Neural cell (in vitro differentiated cells): ENCODE measurements around the gene ETNK2. TPM values are rescaled to one million over a fixed set of nuclear protein-coding genes. Genes with fewer than 3 reads are reported as not detected.

ENCODE experiments used
- H2AFZ ChIP-seq: fragments of 200-600, 300-800 bp; sonication (generic), shearing (Covaris generic); 2 replicates; pipeline ENCODE4 v1.6.0; 2014; ENCODE audit warnings: low read depth, mild to moderate bottlenecking, antibody characterized with exemption, low read length, moderate library complexity
- H3F3A ChIP-seq: fragments of 200-600 bp; shearing (Covaris generic); 2 replicates; pipeline ENCODE4 v1.6.1; 2016; ENCODE audit warnings: mild to moderate bottlenecking, moderate library complexity, mixed read lengths, antibody characterized with exemption, low read length; ENCODE audit not compliant: insufficient read depth, poor library complexity, severe bottlenecking
- H3K27ac ChIP-seq: fragments of 200-600, 300-800 bp; sonication (generic), shearing (Covaris generic); 2 replicates; pipeline ENCODE4 v1.5.1; 2014; ENCODE audit warnings: mild to moderate bottlenecking, low read length, moderate library complexity
- H3K27me3 ChIP-seq: fragments of 300-800, 200-600 bp; sonication (generic), shearing (Covaris generic); 2 replicates; pipeline ENCODE4 v1.6.0; 2014; ENCODE audit warnings: mild to moderate bottlenecking, low read depth, low read length, moderate library complexity; ENCODE audit not compliant: insufficient read depth
- H3K36me3 ChIP-seq: fragments of 300-800, 200-600 bp; sonication (generic), shearing (Covaris generic); 2 replicates; pipeline ENCODE4 v1.5.1; 2014; ENCODE audit warnings: mild to moderate bottlenecking, antibody characterized with exemption, low read length, moderate library complexity; ENCODE audit not compliant: insufficient read depth
- H3K4me2 ChIP-seq: fragments of 300-800, 200-600 bp; sonication (generic), shearing (Covaris generic); 2 replicates; pipeline ENCODE4 v1.6.0; 2014; ENCODE audit warnings: mild to moderate bottlenecking, low read length
- H3K4me3 ChIP-seq: fragments of 300-800, 200-600 bp; sonication (generic), shearing (Covaris generic); 2 replicates; pipeline ENCODE4 v1.5.1; 2014; ENCODE audit warnings: mild to moderate bottlenecking, low read length, moderate library complexity
- H3K79me2 ChIP-seq: fragments of 200-600 bp; shearing (Covaris generic); replicated peaks from 2 replicates; pipeline ENCODE4 v1.6.0; 2014; ENCODE audit warnings: mild to moderate bottlenecking, low read length, moderate library complexity; ENCODE audit not compliant: insufficient read depth
- H3K9ac ChIP-seq: fragments of 300-800, 200-600 bp; sonication (generic), shearing (Covaris generic); 2 replicates; pipeline ENCODE4 v1.6.1; 2016; ENCODE audit warnings: mild to moderate bottlenecking, low read length, mixed read lengths
- H3K9me2 ChIP-seq: fragments of 200-600 bp; shearing (Covaris generic); 2 replicates; pipeline ENCODE4 v1.6.1; 2016; ENCODE audit warnings: mild to moderate bottlenecking, low read length, mixed read lengths; ENCODE audit not compliant: insufficient read depth
- H3K9me3 ChIP-seq: fragments of 200-600, 300-800 bp; sonication (generic), shearing (Covaris generic); 2 replicates; pipeline ENCODE4 v1.6.1; 2016; ENCODE audit warnings: mild to moderate bottlenecking, mixed run types, low read length, moderate library complexity, mixed read lengths
- H4K20me1 ChIP-seq: fragments of 200-600 bp; shearing (Covaris generic); 2 replicates; pipeline ENCODE4 v1.6.1; 2016; ENCODE audit warnings: mild to moderate bottlenecking, mixed run types; ENCODE audit not compliant: insufficient read depth
- EP300 ChIP-seq: fragments of 450-650 bp; conservative IDR thresholded peaks from 2 replicates; pipeline ENCODE4 v1.6.1; 2014; ENCODE audit warnings: antibody characterized with exemption, mild to moderate bottlenecking, moderate library complexity; ENCODE audit not compliant: poor library complexity, severe bottlenecking
- EZH2 ChIP-seq: fragments of 200-600, 300-800 bp; shearing (Covaris generic), sonication (generic); IDR thresholded peaks from 2 replicates; pipeline ENCODE4 v1.6.1; 2014; ENCODE audit warnings: antibody characterized with exemption, low read length, borderline replicate concordance, mild to moderate bottlenecking; ENCODE audit not compliant: insufficient read depth, poor library complexity, severe bottlenecking
- MXI1 ChIP-seq: fragments of 450-650 bp; conservative IDR thresholded peaks from 2 replicates; pipeline ENCODE4 v1.6.1; 2014; ENCODE audit warnings: antibody characterized with exemption, mild to moderate bottlenecking; ENCODE audit not compliant: poor library complexity, severe bottlenecking
- POLR2AphosphoS5 ChIP-seq: IDR thresholded peaks from 2 replicates; pipeline ENCODE4 v1.6.1; 2012
- RAD21 ChIP-seq: fragments of 450-650 bp; conservative IDR thresholded peaks from 2 replicates; pipeline ENCODE4 v1.6.1; 2014; ENCODE audit warnings: antibody characterized with exemption, mild to moderate bottlenecking, moderate library complexity
- SMC3 ChIP-seq: fragments of 450-650 bp; conservative IDR thresholded peaks from 2 replicates; pipeline ENCODE4 v1.6.1; 2014; ENCODE audit warnings: antibody characterized with exemption, mild to moderate bottlenecking, moderate library complexity; ENCODE audit not compliant: poor library complexity
- TAF1 ChIP-seq: IDR thresholded peaks from 2 replicates; pipeline ENCODE4 v1.6.1; 2012; ENCODE audit warnings: low read depth
- polyA plus RNA-seq: library from polyadenylated mRNA; depleted of rRNA; stranded (reverse); fragments of >200 nt; gene quantifications from 2 replicates; pipeline ENCODE4 v1.2.3, GENCODE V29; 2014
- TF ChIP-seq, protein P1 (sequence below): IDR thresholded peaks from 2 replicates; pipeline ENCODE4 v1.6.1; 2012; ENCODE audit warnings: borderline replicate concordance

Gene ETNK2
- polyA plus RNA-seq, 1 donor from 2014 or later: 26.7 TPM

DNA sequence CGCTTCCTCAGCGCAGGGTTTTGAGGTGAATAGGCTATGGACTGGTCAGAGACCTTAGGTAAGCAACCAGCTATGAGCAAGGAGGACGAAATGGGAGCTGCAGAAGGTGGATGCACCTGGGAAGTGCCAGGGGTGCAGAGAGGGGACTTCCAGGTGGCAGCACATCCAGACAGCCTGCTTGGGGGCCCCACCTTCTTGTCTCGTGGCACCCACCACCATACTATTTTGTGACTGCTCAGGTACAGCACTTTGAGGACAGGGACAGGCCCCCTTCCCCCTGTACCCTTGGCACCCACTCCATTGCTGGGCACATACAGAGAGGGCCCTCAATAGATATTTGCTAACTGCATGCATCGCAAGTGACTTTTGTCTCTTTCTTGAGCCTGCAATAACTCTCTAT, 45.2 kb upstream of the ETNK2 start:
- Histone ChIP-seq H3F3A (no peaks in the 10 kb centered on the region), H3K27me3 (no peaks in the 10 kb centered on the region), H4K20me1 (no peaks in the 10 kb centered on the region), H3K4me3 (no peak overlapping the region), H3K79me2 (no peaks in the 10 kb centered on the region), H2AFZ (no peak overlapping the region), H3K27ac (no peak overlapping the region), H3K9me3 (no peaks in the 10 kb centered on the region), H3K4me2 (no peak overlapping the region), H3K36me3 (no peaks in the 10 kb centered on the region), H3K9ac (no peak overlapping the region), H3K9me2 (no peaks in the 10 kb centered on the region)
- no peak for TF ChIP-seq SMC3
- no peak for TF ChIP-seq POLR2AphosphoS5
- no peak for TF ChIP-seq EZH2
- TF ChIP-seq EP300: no peak

DNA sequence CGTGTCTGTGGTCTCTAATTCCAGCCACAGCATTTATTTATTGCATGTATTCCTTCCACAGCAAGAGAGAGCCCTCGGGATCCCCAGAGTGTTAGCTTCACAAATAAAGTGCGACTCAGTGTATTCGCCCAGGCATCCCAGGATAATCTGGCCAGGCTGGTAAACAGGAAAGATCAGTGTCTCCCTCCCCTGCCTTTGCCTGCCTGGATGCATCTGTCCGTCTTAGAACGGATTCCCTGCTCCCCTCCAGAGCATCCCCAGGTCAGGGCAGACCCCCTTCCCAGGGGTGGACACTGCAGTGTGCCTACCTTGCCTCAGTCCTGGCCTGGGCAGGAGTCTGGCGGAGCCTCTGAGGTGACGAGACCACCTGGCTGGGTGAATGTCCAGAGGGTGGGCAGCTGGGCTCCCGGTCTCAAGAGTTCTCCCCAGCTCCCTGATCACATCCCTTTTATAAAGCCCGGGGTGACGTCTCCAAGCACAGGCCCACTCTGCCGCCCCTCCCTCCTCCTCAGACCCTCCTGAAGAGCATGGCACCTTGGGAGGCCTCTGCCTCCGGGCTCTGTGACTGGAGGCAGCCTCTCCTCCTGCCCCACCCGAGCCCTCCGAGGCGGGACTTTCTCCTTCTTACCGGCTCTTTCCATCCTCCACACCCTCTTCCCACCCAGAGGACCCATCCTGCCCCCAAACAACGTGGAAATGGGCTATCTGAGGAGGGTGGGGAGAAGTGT, 44.4 kb upstream of the ETNK2 start, which contains the start of gene KISS1:
TSS of gene KISS1 (minus strand) at position 424 of the 728 bp plus-strand sequence. CDS start 3,615 bp downstream, outside the sequence.
- H3K9me2 ChIP-seq: no peaks in the 10 kb centered on the region
- TF ChIP-seq MXI1: no peak
- TF ChIP-seq POLR2AphosphoS5: no peak
- TF ChIP-seq RAD21: no peak
- TF ChIP-seq SMC3: no peak
- TF ChIP-seq, protein P1, sequence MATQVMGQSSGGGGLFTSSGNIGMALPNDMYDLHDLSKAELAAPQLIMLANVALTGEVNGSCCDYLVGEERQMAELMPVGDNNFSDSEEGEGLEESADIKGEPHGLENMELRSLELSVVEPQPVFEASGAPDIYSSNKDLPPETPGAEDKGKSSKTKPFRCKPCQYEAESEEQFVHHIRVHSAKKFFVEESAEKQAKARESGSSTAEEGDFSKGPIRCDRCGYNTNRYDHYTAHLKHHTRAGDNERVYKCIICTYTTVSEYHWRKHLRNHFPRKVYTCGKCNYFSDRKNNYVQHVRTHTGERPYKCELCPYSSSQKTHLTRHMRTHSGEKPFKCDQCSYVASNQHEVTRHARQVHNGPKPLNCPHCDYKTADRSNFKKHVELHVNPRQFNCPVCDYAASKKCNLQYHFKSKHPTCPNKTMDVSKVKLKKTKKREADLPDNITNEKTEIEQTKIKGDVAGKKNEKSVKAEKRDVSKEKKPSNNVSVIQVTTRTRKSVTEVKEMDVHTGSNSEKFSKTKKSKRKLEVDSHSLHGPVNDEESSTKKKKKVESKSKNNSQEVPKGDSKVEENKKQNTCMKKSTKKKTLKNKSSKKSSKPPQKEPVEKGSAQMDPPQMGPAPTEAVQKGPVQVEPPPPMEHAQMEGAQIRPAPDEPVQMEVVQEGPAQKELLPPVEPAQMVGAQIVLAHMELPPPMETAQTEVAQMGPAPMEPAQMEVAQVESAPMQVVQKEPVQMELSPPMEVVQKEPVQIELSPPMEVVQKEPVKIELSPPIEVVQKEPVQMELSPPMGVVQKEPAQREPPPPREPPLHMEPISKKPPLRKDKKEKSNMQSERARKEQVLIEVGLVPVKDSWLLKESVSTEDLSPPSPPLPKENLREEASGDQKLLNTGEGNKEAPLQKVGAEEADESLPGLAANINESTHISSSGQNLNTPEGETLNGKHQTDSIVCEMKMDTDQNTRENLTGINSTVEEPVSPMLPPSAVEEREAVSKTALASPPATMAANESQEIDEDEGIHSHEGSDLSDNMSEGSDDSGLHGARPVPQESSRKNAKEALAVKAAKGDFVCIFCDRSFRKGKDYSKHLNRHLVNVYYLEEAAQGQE: no peak
- TF ChIP-seq EP300: no peak
- no peak for TF ChIP-seq EZH2
- H3K9ac ChIP-seq: no peak within 1 kb of the TSS
- no peaks in the 10 kb centered on the region for H3K36me3 ChIP-seq
- H3K4me3 ChIP-seq: no peak within 1 kb of the TSS
- H3K27me3 ChIP-seq: no peaks in the 10 kb centered on the region
- H3K9me3 ChIP-seq: no peaks in the 10 kb centered on the region
- H4K20me1 ChIP-seq: no peaks in the 10 kb centered on the region
- H3K4me2 ChIP-seq: no peak within 1 kb of the TSS
- H2AFZ ChIP-seq: no peak within 1 kb of the TSS
- H3K27ac ChIP-seq: no peak within 1 kb of the TSS
- no peaks in the 10 kb centered on the region for H3K79me2 ChIP-seq
- no peaks in the 10 kb centered on the region for H3F3A ChIP-seq

DNA sequence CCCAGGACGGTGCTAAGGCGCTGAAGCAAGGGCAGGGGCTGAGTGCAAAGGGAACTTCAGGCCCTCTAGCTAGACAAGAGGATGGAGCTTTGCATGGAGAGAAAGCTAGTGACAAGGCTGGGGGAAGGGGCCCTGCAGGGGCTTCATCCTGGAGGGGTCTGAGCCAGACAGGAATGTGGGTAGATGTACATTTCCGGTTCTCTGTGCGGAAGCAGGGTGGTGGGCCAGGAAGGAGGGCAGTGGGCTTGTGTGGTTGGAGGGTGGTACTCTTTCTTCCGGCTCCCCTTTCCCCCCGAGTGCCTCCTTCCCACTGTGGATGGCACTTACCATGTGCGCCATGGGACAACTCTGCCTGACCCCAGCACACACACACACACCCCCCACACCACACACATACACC, 42.9 kb upstream of the ETNK2 start:
- no peaks in the 10 kb centered on the region for H3K36me3 ChIP-seq
- H3K9ac ChIP-seq: no peak overlapping the region
- no peak overlapping the region for H3K4me2 ChIP-seq
- H3K27ac ChIP-seq: no peak overlapping the region
- TF ChIP-seq EP300 (no peak), TAF1 (no peak), POLR2AphosphoS5 (no peak)
- no peaks in the 10 kb centered on the region for H3K9me3 ChIP-seq
- H3K79me2 ChIP-seq: no peaks in the 10 kb centered on the region
- no peak overlapping the region for H2AFZ ChIP-seq
- peaks cover under 1% of the 10 kb centered on the region for H3F3A ChIP-seq
- H3K9me2 ChIP-seq: no peaks in the 10 kb centered on the region
- no peak overlapping the region for H3K4me3 ChIP-seq
- no peaks in the 10 kb centered on the region for H3K27me3 ChIP-seq
- H4K20me1 ChIP-seq: no peaks in the 10 kb centered on the region
